ENCODE results near the gene ZNF646.

DNA sequence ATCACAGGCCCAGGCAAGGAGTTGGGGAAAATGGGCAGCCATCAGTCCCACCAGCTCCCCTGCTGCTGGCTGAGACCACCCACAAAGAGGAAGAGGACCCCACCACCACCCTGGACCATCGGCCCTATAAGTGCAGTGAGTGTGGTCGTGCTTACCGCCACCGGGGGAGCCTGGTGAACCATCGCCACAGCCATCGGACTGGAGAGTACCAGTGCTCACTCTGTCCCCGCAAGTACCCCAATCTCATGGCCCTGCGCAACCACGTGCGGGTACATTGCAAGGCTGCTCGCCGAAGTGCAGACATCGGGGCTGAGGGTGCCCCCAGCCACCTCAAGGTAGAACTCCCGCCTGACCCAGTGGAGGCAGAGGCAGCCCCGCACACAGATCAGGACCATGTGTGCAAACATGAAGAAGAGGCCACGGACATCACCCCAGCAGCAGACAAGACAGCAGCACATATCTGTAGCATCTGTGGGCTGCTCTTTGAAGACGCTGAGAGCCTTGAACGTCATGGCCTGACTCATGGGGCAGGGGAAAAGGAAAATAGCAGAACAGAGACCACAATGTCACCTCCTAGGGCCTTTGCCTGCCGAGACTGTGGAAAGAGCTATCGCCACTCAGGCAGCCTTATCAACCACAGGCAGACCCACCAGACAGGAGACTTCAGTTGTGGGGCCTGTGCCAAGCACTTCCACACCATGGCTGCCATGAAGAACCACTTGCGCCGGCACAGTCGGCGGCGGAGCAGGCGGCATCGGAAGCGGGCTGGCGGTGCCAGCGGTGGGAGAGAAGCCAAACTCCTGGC is 3.6 kb downstream of the ZNF646 start:
- TF ChIP-seq CTCF (conservative IDR thresholded peaks at IDR 0.05; ENCODE audit: low read length) (no peak), EZH2phosphoT487 (IDR thresholded peaks at IDR 0.05; ENCODE audit: borderline replicate concordance, low read depth, low read length) (no peak)
